Hepatocyte (in vitro differentiated cells): ENCODE results near the gene WHRN.

ENCODE experiments used
- EZH2 ChIP-seq: fragments of 200-600 bp; sonication (generic); IDR thresholded peaks from 2 replicates; pipeline ENCODE4 v1.6.1; 2016; ENCODE audit warnings: antibody characterized with exemption, mild to moderate bottlenecking, borderline replicate concordance
- EZH2phosphoT487 ChIP-seq: fragments of 200-600 bp; sonication (generic); IDR thresholded peaks from one replicate; pipeline ENCODE4 v1.6.1; 2018; ENCODE audit warnings: antibody characterized with exemption, mild to moderate bottlenecking, low read depth, moderate library complexity; ENCODE audit not compliant: unreplicated experiment, severe bottlenecking
- TF ChIP-seq, protein P1 (sequence below): fragments of 200-600 bp; sonication (generic); IDR thresholded peaks from 2 replicates; pipeline ENCODE4 v1.5.1; 2016; ENCODE audit warnings: antibody characterized with exemption, mild to moderate bottlenecking; ENCODE audit not compliant: poor library complexity

DNA sequence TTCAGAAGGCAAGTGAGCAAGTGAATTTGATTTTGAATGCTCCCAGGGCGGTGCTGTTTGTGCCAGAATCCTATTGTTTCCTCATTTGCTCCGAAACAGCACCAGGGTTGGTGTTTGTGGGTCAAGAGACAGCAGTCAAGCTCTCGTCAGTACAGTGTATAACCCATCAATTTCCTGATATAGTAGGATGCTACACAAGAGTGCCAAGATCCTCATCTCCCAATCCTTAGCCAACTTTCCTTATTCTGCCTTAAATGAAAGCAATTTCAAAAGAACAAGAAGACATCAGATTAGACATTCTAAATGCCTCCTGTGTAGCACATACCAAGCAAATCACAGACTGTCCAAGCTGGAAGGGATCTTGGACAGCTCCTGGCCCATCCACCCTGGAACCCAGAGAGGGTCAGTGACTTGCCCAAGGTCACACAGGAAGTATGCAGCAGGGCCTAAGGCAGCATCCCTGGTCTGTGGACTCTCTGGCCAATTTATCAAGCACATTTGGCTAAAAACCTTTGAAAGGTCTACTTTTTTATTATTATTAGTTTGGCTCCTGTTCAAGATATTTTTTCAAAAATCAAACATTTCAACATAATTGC is 4.5 kb downstream of the WHRN start:
- TF ChIP-seq, protein P1, sequence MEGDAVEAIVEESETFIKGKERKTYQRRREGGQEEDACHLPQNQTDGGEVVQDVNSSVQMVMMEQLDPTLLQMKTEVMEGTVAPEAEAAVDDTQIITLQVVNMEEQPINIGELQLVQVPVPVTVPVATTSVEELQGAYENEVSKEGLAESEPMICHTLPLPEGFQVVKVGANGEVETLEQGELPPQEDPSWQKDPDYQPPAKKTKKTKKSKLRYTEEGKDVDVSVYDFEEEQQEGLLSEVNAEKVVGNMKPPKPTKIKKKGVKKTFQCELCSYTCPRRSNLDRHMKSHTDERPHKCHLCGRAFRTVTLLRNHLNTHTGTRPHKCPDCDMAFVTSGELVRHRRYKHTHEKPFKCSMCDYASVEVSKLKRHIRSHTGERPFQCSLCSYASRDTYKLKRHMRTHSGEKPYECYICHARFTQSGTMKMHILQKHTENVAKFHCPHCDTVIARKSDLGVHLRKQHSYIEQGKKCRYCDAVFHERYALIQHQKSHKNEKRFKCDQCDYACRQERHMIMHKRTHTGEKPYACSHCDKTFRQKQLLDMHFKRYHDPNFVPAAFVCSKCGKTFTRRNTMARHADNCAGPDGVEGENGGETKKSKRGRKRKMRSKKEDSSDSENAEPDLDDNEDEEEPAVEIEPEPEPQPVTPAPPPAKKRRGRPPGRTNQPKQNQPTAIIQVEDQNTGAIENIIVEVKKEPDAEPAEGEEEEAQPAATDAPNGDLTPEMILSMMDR = no peak
- no peak for TF ChIP-seq EZH2phosphoT487
- TF ChIP-seq EZH2 = no peak
